ENCODE measurements around the gene AIM2. TPM values are rescaled to one million over a fixed set of nuclear protein-coding genes. Genes with fewer than 3 reads are reported as not detected.

The AIM2 gene
- total and polyA plus RNA-seq, 5 donors = 0.09 to 0.23 TPM; not detected in 3

- DNase-seq = no peak
- H3K27me3 ChIP-seq (ENCODE audit: control insufficient read depth, insufficient read depth) = no peaks in the 10 kb centered on the region
Measured at GRCh38 chr1:159091607-159092031, 15.1 kb upstream of the AIM2 start.

DNA sequence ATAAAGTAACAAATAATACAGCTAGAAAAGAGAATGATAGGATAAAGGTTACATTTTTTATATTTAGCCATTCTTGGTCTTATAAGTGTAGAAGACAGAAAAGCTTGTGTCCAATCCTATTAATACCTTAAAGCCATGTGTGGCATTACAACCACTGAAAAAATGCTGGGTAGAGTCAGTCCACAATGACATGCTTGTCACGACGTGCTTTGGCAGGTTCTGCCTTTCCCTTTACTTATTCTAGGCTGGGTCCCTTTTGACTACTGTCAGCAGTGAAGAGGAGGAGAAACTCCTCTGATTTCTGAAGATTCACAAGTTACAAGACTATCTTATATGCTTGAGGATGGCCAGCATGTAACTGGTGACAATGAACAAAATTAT is 14.6 kb upstream of the AIM2 start:
- ATAC-seq = no peak
- Histone ChIP-seq H3K27me3 (ENCODE audit: control insufficient read depth, insufficient read depth) (no peaks in the 10 kb centered on the region), H3K4me1 (ENCODE audit: control insufficient read depth, insufficient read depth, low read length) (no peaks in the 10 kb centered on the region), H3K27ac (ENCODE audit: low read length) (no peak overlapping the region), H3K9me3 (ENCODE audit: control insufficient read depth, low read length) (no peaks in the 10 kb centered on the region), H3K4me3 (ENCODE audit: low read length) (no peak overlapping the region)
- intact Hi-C loops (cut with DNase I) = no loop called here
- no peak for DNase-seq
- 76% methylated on average over 2 of the region's 2 CpGs for WGBS

More at GRCh38 chr1:159091607-159092031, 15.1 kb upstream of the AIM2 start:
- no peak for ATAC-seq
- no peaks in the 10 kb centered on the region for H3K9me3 ChIP-seq (ENCODE audit: control insufficient read depth, low read length)
- intact Hi-C loops (cut with DNase I) = no loop called here
- H3K4me1 ChIP-seq (ENCODE audit: control insufficient read depth, insufficient read depth, low read length) = no peaks in the 10 kb centered on the region
- no peak overlapping the region for H3K4me3 ChIP-seq (ENCODE audit: low read length)
- no peak overlapping the region for H3K27ac ChIP-seq (ENCODE audit: low read length)
- 87% methylated on average over 1 of the region's 1 CpG for WGBS

GRCh38 chr1:159090286-159091179 is 14.0 kb upstream of the AIM2 start:
- Histone ChIP-seq H3K4me3 (ENCODE audit: low read length) (no peak overlapping the region), H3K27me3 (ENCODE audit: control insufficient read depth, insufficient read depth) (no peaks in the 10 kb centered on the region), H3K4me1 (ENCODE audit: control insufficient read depth, insufficient read depth, low read length) (no peaks in the 10 kb centered on the region), H3K27ac (ENCODE audit: low read length) (no peak overlapping the region), H3K9me3 (ENCODE audit: control insufficient read depth, low read length) (no peaks in the 10 kb centered on the region)
- DNase-seq (no peak), ATAC-seq (no peak)
- 86% methylated on average over 4 of the region's 4 CpGs for WGBS
- intact Hi-C loops (cut with DNase I) = no loop called here

- H3K4me3 ChIP-seq (ENCODE audit: low read length) = no peak overlapping the region
- DNase-seq (no peak), ATAC-seq (no peak)
- WGBS = 88% methylated on average over 4 of the region's 4 CpGs
- H3K9me3 ChIP-seq (ENCODE audit: control insufficient read depth, low read length) = no peaks in the 10 kb centered on the region
- H3K27ac ChIP-seq (ENCODE audit: low read length) = no peak overlapping the region
- intact Hi-C loops (cut with DNase I) = no loop called here
- H3K4me1 ChIP-seq (ENCODE audit: control insufficient read depth, insufficient read depth, low read length) = no peaks in the 10 kb centered on the region
- H3K27me3 ChIP-seq (ENCODE audit: control insufficient read depth, insufficient read depth) = no peaks in the 10 kb centered on the region
Measured at GRCh38 chr1:159089184-159089791, 12.7 kb upstream of the AIM2 start.

DNA sequence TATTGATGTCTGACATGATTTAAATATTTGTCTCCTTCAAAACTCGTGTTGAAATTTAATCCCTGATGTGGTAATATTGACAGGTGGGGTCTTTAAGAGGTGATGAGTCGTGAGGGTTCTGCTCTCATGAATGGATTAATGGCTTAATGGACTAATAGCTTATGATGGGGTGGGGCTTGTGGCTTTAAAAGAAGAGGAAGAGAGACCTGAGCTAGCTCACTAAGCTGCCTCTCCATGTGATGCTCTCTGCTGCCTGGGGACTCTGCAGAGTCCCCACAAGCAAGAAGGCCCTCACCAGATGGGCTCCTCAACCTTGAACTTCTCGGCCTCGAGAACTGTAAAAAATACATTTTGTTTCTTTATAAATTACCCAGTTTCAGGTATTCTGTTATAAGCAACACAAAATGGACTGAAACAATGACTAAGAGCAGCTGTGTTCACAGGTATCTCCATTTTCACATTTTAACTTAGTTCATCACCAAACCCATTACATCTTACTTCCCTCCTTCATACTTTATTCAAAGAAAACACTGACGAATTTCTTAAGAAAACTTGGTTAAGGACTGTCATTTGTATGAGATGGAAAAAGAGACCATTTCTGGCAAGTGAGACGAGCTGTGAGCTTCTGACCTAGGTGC is 12.1 kb upstream of the AIM2 start:
- WGBS = 77% methylated on average over 6 of the region's 6 CpGs

DNA sequence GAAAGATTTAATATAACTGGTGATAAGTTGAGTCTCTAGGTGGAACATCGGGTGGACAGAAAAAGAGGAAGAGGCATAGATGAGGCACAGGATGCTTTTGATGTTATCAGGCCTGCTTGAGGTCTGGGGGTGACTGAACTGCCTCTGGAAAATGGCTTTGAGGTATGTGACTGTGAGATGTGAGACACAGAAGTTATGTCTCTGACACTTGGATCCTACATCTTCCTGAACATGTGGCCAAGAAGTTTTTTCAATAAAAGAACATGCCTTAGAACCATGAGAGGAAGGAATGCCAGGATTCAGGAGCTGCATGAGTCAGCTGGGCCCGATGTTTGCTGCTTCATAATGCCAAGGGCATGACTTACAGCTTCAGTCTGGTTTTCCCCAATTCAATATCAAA is 11.5 kb upstream of the AIM2 start:
- 44% methylated on average over 2 of the region's 2 CpGs for WGBS
- H3K27ac ChIP-seq (ENCODE audit: low read length) = no peak overlapping the region
- DNase-seq = no peak
- no peak overlapping the region for H3K4me3 ChIP-seq (ENCODE audit: low read length)
- intact Hi-C loops (cut with DNase I) = no loop called here
- H3K27me3 ChIP-seq (ENCODE audit: control insufficient read depth, insufficient read depth) = no peaks in the 10 kb centered on the region
- H3K4me1 ChIP-seq (ENCODE audit: control insufficient read depth, insufficient read depth, low read length) = no peaks in the 10 kb centered on the region
- ATAC-seq = no peak
- no peaks in the 10 kb centered on the region for H3K9me3 ChIP-seq (ENCODE audit: control insufficient read depth, low read length)

More for the DNA sequence above, 12.1 kb upstream of the AIM2 start:
- DNase-seq = no peak
- no peaks in the 10 kb centered on the region for H3K4me1 ChIP-seq (ENCODE audit: control insufficient read depth, insufficient read depth, low read length)
- H3K27ac ChIP-seq (ENCODE audit: low read length) = no peak overlapping the region
- H3K4me3 ChIP-seq (ENCODE audit: low read length) = no peak overlapping the region
- H3K9me3 ChIP-seq (ENCODE audit: control insufficient read depth, low read length) = no peaks in the 10 kb centered on the region
- no peaks in the 10 kb centered on the region for H3K27me3 ChIP-seq (ENCODE audit: control insufficient read depth, insufficient read depth)
- intact Hi-C loops (cut with DNase I) = no loop called here
- ATAC-seq = no peak

DNA sequence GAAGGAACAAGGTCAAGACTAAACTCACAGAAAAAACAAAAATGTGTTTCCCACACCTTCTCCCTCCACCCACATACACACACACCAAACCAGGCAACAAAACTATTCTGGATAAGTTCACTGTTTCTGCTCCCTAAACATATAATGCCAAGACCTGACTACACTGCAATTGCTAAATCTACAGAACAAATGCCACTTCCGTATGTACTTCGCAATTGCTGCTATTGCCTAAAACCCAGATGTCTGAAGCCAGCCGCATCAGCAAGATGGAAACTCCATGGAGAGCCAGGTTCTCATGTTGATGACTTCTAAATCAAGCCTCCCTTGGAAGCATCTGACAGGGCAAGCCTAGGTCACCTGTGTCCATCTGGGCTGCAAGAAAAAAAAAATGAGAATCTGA is 8.3 kb upstream of the AIM2 start:
- DNase-seq (no peak), ATAC-seq (no peak)
- H3K9me3 ChIP-seq (ENCODE audit: control insufficient read depth, low read length) = no peaks in the 10 kb centered on the region
- no peak overlapping the region for H3K27ac ChIP-seq (ENCODE audit: low read length)
- no peak overlapping the region for H3K4me3 ChIP-seq (ENCODE audit: low read length)
- H3K4me1 ChIP-seq (ENCODE audit: control insufficient read depth, insufficient read depth, low read length) = no peaks in the 10 kb centered on the region
- WGBS = 81% methylated on average over 3 of the region's 3 CpGs
- intact Hi-C loops (cut with DNase I) = no loop called here
- no peaks in the 10 kb centered on the region for H3K27me3 ChIP-seq (ENCODE audit: control insufficient read depth, insufficient read depth)

- ATAC-seq = no peak
Measured at GRCh38 chr1:159084152-159084551, 7.6 kb upstream of the AIM2 start.

DNA sequence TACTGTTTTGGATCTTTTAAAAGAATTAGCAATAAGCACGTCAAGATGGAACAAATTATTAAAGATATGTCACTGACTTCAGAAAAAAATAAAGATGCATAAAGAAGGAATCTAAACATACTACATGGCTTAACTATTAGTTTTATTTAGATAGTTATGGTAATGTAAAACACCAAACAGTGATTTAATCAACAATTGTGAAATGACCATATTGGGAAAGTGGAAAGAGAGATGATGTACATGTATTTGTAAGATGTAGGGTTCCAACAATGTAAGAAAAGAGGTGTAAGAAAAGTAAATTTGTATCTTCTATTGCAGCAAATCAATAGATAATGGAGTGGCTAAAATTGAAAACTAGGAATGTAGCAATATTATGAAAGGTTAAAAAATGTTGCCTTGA is 6.4 kb upstream of the AIM2 start:
- Histone ChIP-seq H3K9me3 (ENCODE audit: control insufficient read depth, low read length) (no peaks in the 10 kb centered on the region), H3K4me3 (ENCODE audit: low read length) (no peak overlapping the region)
- 93% methylated on average over 1 of the region's 1 CpG for WGBS

More at GRCh38 chr1:159084152-159084551, 7.6 kb upstream of the AIM2 start:
- Histone ChIP-seq H3K4me3 (ENCODE audit: low read length) (no peak overlapping the region), H3K4me1 (ENCODE audit: control insufficient read depth, insufficient read depth, low read length) (no peaks in the 10 kb centered on the region), H3K27ac (ENCODE audit: low read length) (no peak overlapping the region), H3K9me3 (ENCODE audit: control insufficient read depth, low read length) (no peaks in the 10 kb centered on the region), H3K27me3 (ENCODE audit: control insufficient read depth, insufficient read depth) (no peaks in the 10 kb centered on the region)
- WGBS = 83% methylated on average over 3 of the region's 3 CpGs
- no peak for DNase-seq
- intact Hi-C loops (cut with DNase I) = no loop called here

DNA sequence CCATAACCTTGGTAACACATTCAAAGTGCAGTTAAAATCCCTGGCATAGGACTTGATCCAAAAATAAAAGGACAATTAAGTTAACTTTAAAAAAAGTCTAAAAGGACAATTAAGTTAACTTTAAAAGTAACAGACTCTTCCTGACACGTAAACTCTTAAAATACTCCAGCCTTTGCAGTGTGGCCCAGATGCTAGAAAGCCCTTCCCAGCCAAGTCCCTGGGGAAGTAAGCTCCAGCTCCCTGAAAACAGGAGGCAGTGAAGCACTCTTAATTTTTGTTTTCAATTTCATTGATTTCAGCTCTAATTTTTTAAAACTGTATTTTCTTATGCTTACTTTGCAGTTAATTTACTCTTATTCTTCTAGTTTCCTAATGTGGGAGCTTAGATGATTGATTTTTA is 5.1 kb upstream of the AIM2 start:
- intact Hi-C loops (cut with DNase I) = no loop called here
- no peaks in the 10 kb centered on the region for H3K4me1 ChIP-seq (ENCODE audit: control insufficient read depth, insufficient read depth, low read length)
- no peak overlapping the region for H3K4me3 ChIP-seq (ENCODE audit: low read length)
- H3K9me3 ChIP-seq (ENCODE audit: control insufficient read depth, low read length) = no peaks in the 10 kb centered on the region
- DNase-seq = no peak
- H3K27ac ChIP-seq (ENCODE audit: low read length) = no peak overlapping the region
- no peaks in the 10 kb centered on the region for H3K27me3 ChIP-seq (ENCODE audit: control insufficient read depth, insufficient read depth)
- 29% methylated on average over 1 of the region's 1 CpG for WGBS
- ATAC-seq = no peak

More for the DNA sequence above, 6.4 kb upstream of the AIM2 start:
- Histone ChIP-seq H3K4me1 (ENCODE audit: control insufficient read depth, insufficient read depth, low read length) (no peaks in the 10 kb centered on the region), H3K27ac (ENCODE audit: low read length) (no peak overlapping the region), H3K27me3 (ENCODE audit: control insufficient read depth, insufficient read depth) (no peaks in the 10 kb centered on the region)
- no peak for DNase-seq
- no peak for ATAC-seq
- intact Hi-C loops (cut with DNase I) = no loop called here

- no peaks in the 10 kb centered on the region for H3K4me1 ChIP-seq (ENCODE audit: control insufficient read depth, insufficient read depth, low read length)
- ATAC-seq (no peak), DNase-seq (no peak)
- H3K9me3 ChIP-seq (ENCODE audit: control insufficient read depth, low read length) = no peaks in the 10 kb centered on the region
- no peak overlapping the region for H3K4me3 ChIP-seq (ENCODE audit: low read length)
- H3K27me3 ChIP-seq (ENCODE audit: control insufficient read depth, insufficient read depth) = no peaks in the 10 kb centered on the region
- intact Hi-C loops (cut with DNase I) = loop anchor here in 2 of 4 donors (10.0 kb wide), 1 partner anchor 875 kb away; no protein-coding TSS in a partner anchor
- no peak overlapping the region for H3K27ac ChIP-seq (ENCODE audit: low read length)
- 70% methylated on average over 1 of the region's 1 CpG for WGBS
Measured at GRCh38 chr1:159079525-159079924, 3.0 kb upstream of the AIM2 start.

All from right cardiac atrium (tissue), 5 donors.